Skeletal muscle cell (primary cell): ENCODE data around the gene GABBR2.
"Not testable (repeated sequence)": the region's sequence is repeated elsewhere in the genome, so short reads cannot be mapped to it uniquely, and the experiment has no call there.

Source experiments
- DNase-seq: peaks from one replicate; pipeline ENCODE4 v3.0.0-alpha.2; 2010; ENCODE audit warnings: low read depth
- H3K4me3 ChIP-seq: 2 replicates; pipeline ENCODE4 v1.5.1; 2011; ENCODE audit warnings: low read depth, mild to moderate bottlenecking, control low read depth, low read length, moderate library complexity

GABBR2 gene

GRCh38 chr9:98276907-98277469, 431.7 kb downstream of the GABBR2 start:
- H3K4me3 ChIP-seq = no peak overlapping the region
- DNase-seq = no peak

DNA sequence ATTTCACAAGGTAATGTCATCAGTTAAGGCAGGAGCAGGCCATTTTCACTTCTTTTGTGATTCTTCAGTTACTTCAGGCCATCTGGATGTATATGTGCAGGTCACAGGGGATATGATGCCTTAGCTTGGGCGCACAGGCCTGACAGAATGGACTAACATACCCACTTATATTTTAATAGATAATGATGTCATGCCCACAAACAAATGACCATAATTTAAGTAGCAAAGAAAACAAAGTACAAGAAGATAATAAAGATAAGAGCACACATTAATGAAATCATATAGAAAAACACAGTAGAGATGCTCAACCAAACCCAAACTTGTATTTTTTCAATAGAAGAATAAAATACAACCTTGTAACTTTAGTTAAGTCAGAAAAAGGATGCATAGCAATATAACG, 433.6 kb downstream of the GABBR2 start:
- DNase-seq = no peak
- H3K4me3 ChIP-seq = no peak overlapping the region

DNA sequence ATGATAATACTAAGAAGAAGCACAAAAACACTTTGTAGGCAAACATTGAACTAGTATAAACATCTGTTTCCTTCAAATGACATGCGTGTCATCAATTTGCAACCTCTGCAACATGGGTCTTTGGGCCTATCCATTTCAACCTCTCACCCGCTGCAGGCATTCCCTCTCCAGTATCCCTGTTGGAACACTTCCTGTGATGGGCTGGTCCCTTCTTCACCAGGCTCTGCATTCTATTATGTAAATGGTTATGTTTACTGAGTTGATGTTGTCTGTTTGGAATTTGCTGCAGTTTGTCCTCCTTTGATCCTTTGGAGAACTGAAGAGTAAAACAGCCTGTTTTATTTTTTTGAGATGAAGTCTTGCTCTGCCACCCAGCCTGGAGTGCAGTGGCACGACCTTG, 436.7 kb downstream of the GABBR2 start:
- DNase-seq = no peak
- no peak overlapping the region for H3K4me3 ChIP-seq

GRCh38 chr9:98271479-98271878, 437.3 kb downstream of the GABBR2 start:
- no peak overlapping the region for H3K4me3 ChIP-seq
- no peak for DNase-seq

GRCh38 chr9:98270284-98270683, 438.5 kb downstream of the GABBR2 start:
- H3K4me3 ChIP-seq, DNase-seq: not testable (repeated sequence)

DNA sequence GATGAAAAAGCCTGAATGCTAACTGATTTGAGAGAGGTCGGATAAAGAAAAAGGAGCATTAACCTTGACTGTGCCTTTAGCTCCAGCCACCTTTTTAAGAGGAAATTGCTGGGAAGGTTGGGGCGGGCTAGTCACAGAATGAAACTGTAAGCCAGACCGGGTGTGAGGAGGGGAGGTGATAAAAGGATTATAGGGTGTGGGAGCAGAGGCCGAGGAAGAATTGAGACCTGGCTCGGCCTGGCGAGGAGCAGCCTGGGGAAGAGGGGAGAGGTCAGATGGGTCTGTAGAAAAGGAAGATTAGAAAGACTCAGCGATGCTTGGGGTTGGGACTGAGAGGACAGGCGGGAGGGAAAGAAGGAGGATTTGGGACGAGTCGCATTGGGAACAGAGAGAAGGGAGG, 439.1 kb downstream of the GABBR2 start:
- not testable (repeated sequence) for H3K4me3 ChIP-seq, DNase-seq

- H3K4me3 ChIP-seq, DNase-seq: not testable (repeated sequence)
These were observed 441.2 kb downstream of the GABBR2 start for GRCh38 chr9:98267556-98267955.

DNA sequence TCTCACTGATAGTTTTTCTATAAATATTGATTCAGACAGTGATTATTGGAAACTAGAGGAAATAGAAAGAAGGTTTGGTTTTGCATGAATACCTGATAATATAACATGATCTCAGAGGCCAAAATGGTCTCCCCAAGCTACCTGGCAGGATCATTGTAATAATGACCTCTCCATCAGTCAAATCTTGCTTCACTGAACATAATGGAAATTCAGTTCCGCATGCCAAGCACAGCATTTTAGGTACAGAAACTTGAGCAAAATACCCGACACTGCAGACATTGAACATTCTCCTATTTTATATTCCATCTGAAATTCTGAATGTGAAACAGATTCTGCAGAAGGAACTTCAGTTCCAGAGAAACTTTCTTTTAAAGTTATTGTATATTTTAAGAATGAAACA, 444.2 kb downstream of the GABBR2 start:
- no peak overlapping the region for H3K4me3 ChIP-seq
- DNase-seq = no peak

- peak; percentile 47 for DNase-seq
- H3K4me3 ChIP-seq = no peak overlapping the region
These were observed 445.0 kb downstream of the GABBR2 start for GRCh38 chr9:98263482-98264357.

DNA sequence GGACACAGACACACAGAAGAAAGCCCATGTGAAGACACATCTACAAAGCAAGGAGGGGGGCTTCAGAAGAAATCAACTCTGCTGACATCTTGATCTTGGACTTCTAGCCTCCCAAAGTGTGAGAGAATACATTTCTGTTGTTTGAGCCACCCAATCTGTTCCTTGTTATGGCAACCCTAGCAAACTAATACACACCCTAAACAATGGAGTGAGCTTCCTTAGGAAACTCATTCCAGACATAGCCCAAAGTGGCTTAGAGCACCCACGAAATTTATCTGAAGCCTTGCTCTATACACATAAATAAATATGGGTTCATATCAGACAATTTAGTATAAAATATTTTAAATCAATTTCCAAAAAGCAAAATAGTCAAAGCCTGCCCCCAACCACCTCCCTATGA, 445.7 kb downstream of the GABBR2 start:
- no peak overlapping the region for H3K4me3 ChIP-seq
- DNase-seq = no peak

GRCh38 chr9:98262056-98262455, 446.7 kb downstream of the GABBR2 start:
- no peak for DNase-seq
- H3K4me3 ChIP-seq = no peak overlapping the region

DNA sequence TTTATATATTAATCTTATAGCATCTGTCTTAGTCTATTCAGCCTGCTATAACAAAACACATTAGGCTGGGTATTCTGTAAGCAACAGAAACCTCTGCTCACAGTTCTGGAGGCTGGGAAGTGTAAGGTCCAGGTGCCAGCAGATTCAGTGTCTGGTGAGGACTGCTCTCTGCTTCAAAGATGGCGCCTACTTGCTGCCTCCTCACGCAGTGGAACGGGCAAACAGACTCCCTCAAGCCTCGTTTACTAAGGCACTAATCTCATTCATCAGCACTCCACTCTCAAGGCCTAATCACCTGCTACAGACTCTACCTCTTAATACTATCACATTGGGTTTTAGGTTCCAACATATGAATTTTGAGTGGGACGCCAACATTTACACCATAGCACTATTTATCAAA, 448.1 kb downstream of the GABBR2 start:
- DNase-seq = no peak
- H3K4me3 ChIP-seq = no peak overlapping the region

DNA sequence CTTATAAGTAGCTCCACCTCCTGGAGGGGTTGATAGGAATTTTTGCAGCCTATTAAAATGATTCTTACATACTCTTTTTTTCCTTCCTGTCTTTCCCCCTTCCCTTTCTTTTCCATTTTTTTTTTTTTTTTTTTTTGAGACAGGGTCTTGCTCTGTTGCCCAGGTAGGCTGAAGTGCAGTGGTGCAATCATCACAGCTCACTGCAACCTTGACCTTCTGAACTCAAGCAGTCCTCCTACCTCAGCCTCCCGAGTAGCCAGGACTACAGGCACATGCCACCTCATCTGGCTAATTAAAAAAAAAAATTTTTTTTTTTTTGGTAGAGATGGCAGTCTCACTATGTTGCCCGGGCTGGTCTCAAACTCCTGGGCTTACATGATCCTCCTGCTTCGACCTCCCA, 448.9 kb downstream of the GABBR2 start:
- H3K4me3 ChIP-seq = no peak overlapping the region
- DNase-seq = no peak

- H3K4me3 ChIP-seq = peak overlapping the region; percentile 93
- no peak for DNase-seq
These were observed 452.0 kb downstream of the GABBR2 start for GRCh38 chr9:98256756-98257155.

DNA sequence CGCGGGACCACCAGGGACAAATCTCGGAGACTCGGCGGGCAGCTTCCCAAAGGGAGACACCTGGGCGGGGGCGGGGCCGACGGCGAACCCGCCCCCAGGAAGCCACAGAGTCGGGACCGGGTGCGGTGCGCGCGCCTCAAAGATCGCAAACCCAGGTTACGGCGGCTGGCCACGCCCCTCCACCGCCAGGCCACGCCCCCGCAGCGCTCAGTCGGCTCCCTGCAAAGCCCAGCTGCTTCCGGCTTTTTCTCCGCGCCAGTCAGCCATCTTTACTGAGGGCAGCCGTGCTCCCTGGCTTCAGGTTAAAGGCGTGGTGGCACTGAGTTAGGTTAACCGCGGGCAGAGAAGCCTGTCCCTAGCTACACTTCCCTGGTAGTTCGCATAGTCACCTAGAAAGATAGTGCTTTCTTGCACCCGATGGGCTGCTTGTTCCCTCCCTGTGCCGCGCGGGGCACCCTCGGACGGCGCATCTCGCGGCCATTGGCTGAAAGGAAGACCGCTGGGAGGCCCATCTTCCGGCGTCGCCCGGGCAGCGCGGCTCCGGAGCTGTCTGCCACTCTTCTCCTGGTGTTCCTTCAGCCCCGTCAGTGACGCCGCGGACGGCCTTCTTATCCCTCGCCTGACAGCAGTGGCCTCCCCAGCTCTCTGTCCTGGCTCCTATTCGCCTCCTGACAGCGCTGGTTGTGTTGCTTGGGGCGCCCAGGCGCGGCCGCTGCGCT, 453.0 kb downstream of the GABBR2 start, which contains the start of gene TBC1D2:
Gene TBC1D2 (minus strand): TSS at position 72 of the 719 bp plus-strand sequence. CDS start 108 bp downstream, outside the sequence.
- DNase-seq = peak; percentile 65

GRCh38 chr9:98255061-98255577, 453.6 kb downstream of the GABBR2 start:
- H3K4me3 ChIP-seq = peak overlapping the region; percentile 93
- no peak for DNase-seq

More for the DNA sequence above, 453.0 kb downstream of the GABBR2 start, which contains the start of gene TBC1D2:
- peak within 1 kb of the TSS; percentile 93 for H3K4me3 ChIP-seq

DNA sequence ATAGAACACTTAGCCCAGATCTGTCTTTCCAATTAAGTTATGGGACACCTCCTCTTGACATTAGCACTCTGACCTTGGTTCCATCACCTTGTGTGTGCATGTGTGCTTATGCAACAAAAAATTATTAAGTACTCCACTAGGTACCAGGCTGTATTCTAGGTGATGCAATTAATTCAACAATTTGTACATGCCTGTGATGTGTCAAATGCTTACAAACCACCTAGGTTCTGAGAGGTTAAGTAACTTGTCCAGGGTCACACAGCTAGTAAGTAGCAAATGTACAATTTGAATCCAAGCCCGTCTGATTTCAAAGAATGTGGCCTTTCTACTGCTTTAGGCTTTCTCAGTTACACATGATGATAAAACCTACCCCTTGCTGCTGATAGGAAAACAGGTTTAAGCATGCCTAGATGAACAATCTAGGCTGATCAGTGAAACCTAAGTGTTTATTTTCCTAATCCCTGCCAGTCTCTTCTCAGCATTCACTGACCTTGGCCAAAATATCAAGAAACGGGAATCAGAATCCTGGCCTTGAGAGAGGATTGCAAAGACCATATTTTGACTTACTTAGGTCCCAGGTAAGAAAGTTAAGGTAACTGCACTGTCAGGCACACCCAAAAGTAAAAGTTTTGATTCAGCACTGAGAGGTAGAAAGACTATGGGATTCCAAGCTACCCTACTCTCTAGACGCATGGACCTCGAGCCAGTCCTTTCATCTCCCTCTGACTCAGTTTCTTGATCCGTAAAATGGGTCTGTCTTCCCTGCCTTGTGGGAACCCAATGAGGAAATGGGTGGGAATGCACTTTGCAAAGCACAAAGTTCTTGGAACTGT, 454.3 kb downstream of the GABBR2 start:
- peak overlapping the region; percentile 93 for H3K4me3 ChIP-seq
- no peak for DNase-seq

GRCh38 chr9:98253565-98253964, 455.2 kb downstream of the GABBR2 start:
- DNase-seq = no peak
- H3K4me3 ChIP-seq = peak overlapping the region; percentile 93

- no peak overlapping the region for H3K4me3 ChIP-seq
- DNase-seq = no peak
These were observed 457.2 kb downstream of the GABBR2 start for GRCh38 chr9:98251551-98251950.
